ENCODE data around the gene HRAS. TPM values are rescaled to one million over a fixed set of nuclear protein-coding genes. Genes with fewer than 3 reads are reported as not detected.

Gene HRAS
- total and polyA plus RNA-seq, 10 of the 15 experiments (the other 5 are each of a cell fraction or from before 2014, with no cell fraction given) = 2.8 to 72.4 (median 31.7) TPM

DNA sequence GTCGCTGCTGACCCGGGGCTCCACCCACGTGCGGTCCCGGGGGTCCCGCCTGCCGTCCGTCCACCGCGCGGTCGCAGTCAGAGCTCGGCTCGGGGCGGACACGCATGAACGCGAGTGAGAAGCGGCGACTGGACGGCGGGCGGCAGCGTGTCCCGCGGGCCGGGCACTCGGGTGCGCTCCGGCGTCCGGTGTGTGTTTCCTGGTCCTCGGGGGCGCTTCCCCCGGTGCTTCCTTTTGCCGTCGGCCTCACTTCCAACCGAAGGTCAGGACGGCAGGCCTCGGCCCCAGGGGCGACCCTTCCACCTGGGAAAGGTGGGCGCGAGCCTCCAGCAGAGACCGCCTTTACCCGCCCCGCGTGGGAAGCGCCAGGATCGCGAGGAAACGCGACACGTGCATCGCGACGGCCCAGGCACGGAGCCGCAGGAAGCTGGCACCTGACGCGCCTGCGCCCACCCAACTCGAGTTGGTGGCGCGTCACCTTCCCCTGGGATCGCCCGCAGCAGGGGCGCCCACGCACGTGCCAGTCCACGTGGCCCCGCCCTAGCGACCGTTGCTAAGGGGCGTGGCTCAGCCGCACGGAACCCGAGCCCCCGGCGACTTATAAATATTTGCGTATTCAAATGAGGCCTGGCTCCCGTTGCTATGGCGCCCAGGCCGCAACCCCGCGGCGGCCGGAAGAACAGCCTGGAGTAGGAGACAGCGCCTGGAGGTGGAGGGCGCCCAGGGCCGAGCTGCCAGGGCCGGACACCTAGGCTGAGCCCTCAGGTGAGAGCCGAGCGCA lies 1.7 kb upstream of the HRAS start, which contains the start of gene LRRC56 (continued):
- no peak; the same call in 1 of the 2 replicates for TF ChIP-seq CBFB (IDR thresholded peaks at IDR 0.05; ENCODE audit: low read depth)
- TF ChIP-seq, protein P1, sequence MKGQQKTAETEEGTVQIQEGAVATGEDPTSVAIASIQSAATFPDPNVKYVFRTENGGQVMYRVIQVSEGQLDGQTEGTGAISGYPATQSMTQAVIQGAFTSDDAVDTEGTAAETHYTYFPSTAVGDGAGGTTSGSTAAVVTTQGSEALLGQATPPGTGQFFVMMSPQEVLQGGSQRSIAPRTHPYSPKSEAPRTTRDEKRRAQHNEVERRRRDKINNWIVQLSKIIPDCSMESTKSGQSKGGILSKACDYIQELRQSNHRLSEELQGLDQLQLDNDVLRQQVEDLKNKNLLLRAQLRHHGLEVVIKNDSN (IDR thresholded peaks at IDR 0.05; ENCODE audit: borderline replicate concordance, extremely low read length, insufficient read depth, low read depth, low read length) = peak; percentile 86
- no peak for TF ChIP-seq MYC (IDR thresholded peaks at IDR 0.05; ENCODE audit: insufficient read depth, insufficient read length, insufficient replicate concordance, low read length, severe bottlenecking)
- peak; percentile 44; the same call in 1 of the 2 replicates for TF ChIP-seq CREB1 (IDR thresholded peaks at IDR 0.05; ENCODE audit: low read depth)
- no peak for TF ChIP-seq ZNF622 (IDR thresholded peaks at IDR 0.05)
- peak; percentile 78 for TF ChIP-seq RELA (IDR thresholded peaks at IDR 0.05; ENCODE audit: borderline replicate concordance, partially characterized antibody)
- TF ChIP-seq SIN3A (IDR thresholded peaks at IDR 0.05; ENCODE audit: low read depth, low read length) = peak; percentile 75; the same call in 1 of the 2 replicates
- TF ChIP-seq, protein P2, sequence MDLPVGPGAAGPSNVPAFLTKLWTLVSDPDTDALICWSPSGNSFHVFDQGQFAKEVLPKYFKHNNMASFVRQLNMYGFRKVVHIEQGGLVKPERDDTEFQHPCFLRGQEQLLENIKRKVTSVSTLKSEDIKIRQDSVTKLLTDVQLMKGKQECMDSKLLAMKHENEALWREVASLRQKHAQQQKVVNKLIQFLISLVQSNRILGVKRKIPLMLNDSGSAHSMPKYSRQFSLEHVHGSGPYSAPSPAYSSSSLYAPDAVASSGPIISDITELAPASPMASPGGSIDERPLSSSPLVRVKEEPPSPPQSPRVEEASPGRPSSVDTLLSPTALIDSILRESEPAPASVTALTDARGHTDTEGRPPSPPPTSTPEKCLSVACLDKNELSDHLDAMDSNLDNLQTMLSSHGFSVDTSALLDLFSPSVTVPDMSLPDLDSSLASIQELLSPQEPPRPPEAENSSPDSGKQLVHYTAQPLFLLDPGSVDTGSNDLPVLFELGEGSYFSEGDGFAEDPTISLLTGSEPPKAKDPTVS (IDR thresholded peaks at IDR 0.05; ENCODE audit: low read depth, low read length) = no peak
- 0 out of 2 replicates have a peak, but pooled peaks have one; percentile 67 for TF ChIP-seq TARDBP (IDR thresholded peaks at IDR 0.05; ENCODE audit: borderline replicate concordance)
- TF ChIP-seq POLR2A (IDR thresholded peaks at IDR 0.05; ENCODE audit: low read depth, low read length) = peak; percentile 75
- no peak for TF ChIP-seq JUND (IDR thresholded peaks at IDR 0.05; ENCODE audit: low read depth, low read length)
- no peak for TF ChIP-seq TCF3 (IDR thresholded peaks at IDR 0.05; ENCODE audit: borderline replicate concordance, insufficient read depth, low read depth, low read length)
- TF ChIP-seq CHD2 (IDR thresholded peaks at IDR 0.05; ENCODE audit: borderline replicate concordance, low read depth, low read length) = peak; percentile 18; the same call in 1 of the 2 replicates
- peak; percentile 58; the same call in 1 of the 2 replicates for TF ChIP-seq TAF1 (IDR thresholded peaks at IDR 0.05; ENCODE audit: borderline replicate concordance, low read depth, low read length)
- TF ChIP-seq RFX5 (IDR thresholded peaks at IDR 0.05; ENCODE audit: low read depth, low read length) = no peak
- TF ChIP-seq ZNF384 (IDR thresholded peaks at IDR 0.05; ENCODE audit: borderline replicate concordance, low read depth, low read length) = no peak
- TF ChIP-seq, protein P3, sequence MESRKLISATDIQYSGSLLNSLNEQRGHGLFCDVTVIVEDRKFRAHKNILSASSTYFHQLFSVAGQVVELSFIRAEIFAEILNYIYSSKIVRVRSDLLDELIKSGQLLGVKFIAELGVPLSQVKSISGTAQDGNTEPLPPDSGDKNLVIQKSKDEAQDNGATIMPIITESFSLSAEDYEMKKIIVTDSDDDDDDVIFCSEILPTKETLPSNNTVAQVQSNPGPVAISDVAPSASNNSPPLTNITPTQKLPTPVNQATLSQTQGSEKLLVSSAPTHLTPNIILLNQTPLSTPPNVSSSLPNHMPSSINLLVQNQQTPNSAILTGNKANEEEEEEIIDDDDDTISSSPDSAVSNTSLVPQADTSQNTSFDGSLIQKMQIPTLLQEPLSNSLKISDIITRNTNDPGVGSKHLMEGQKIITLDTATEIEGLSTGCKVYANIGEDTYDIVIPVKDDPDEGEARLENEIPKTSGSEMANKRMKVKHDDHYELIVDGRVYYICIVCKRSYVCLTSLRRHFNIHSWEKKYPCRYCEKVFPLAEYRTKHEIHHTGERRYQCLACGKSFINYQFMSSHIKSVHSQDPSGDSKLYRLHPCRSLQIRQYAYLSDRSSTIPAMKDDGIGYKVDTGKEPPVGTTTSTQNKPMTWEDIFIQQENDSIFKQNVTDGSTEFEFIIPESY (IDR thresholded peaks at IDR 0.05) = no peak
- peak; percentile 91 for TF ChIP-seq DPF2 (IDR thresholded peaks at IDR 0.05)
- no peak; the same call in 1 of the 2 replicates for TF ChIP-seq HCFC1 (IDR thresholded peaks at IDR 0.05; ENCODE audit: low read length)
- no peak for TF ChIP-seq EZH2 (IDR thresholded peaks at IDR 0.05; ENCODE audit: borderline replicate concordance, control insufficient read depth, low read depth, low read length)
- TF ChIP-seq STAT3 (IDR thresholded peaks at IDR 0.05; ENCODE audit: low read depth, low read length) = no peak
- no peak for TF ChIP-seq ZSCAN29 (IDR thresholded peaks at IDR 0.05)
- no peak for TF ChIP-seq CBX5 (IDR thresholded peaks at IDR 0.05; ENCODE audit: low read depth)
